Lung (tissue), 12 donors: ENCODE measurements around the gene DLX5. TPM values are rescaled to one million over a fixed set of nuclear protein-coding genes. Genes with fewer than 3 reads are reported as not detected.

Source experiments
- ATAC-seq: fragments of 200-7000 bp; cut with Tn5 transposase; one replicate; pipeline ENCODE4 v1.9.1; 2020; ENCODE audit warnings: moderate number of reproducible peaks; ENCODE audit not compliant: insufficient read depth, low FRiP score
- DNase-seq, 3 donors: peaks; one replicate each; pipeline ENCODE4 v3.0.0-alpha.2; 2013 to 2017
- H3K27ac ChIP-seq, 2 donors: one replicate each; pipeline ENCODE4 v1.5.1; 2013; ENCODE audit warnings: mild to moderate bottlenecking in 2 of 2, moderate library complexity in 2 of 2, control low read depth in 1 of 2, inconsistent platforms in 1 of 2, low read depth in 1 of 2, low read length in 1 of 2
- H3K27me3 ChIP-seq, 3 donors: one replicate each; pipeline ENCODE4 v1.5.1; 2013; ENCODE audit warnings: low read length in 2 of 3; ENCODE audit not compliant: control insufficient read depth in 3 of 3, insufficient read depth in 3 of 3
- H3K36me3 ChIP-seq, 4 donors: one replicate each; pipeline ENCODE4 v1.5.1; 2013; ENCODE audit warnings: low read length in 4 of 4, mild to moderate bottlenecking in 1 of 4, moderate library complexity in 1 of 4; ENCODE audit not compliant: control insufficient read depth in 4 of 4, insufficient read depth in 4 of 4
- H3K4me1 ChIP-seq, 5 donors: one replicate each; pipeline ENCODE4 v1.5.1; 2013; ENCODE audit warnings: low read length in 5 of 5, mild to moderate bottlenecking in 2 of 5, moderate library complexity in 1 of 5; ENCODE audit not compliant: control insufficient read depth in 5 of 5, insufficient read depth in 5 of 5
- H3K4me3 ChIP-seq: one replicate; pipeline ENCODE4 v1.5.1; 2013; ENCODE audit warnings: mild to moderate bottlenecking, control low read depth, moderate library complexity
- H3K9ac ChIP-seq, 2 donors: one replicate each; pipeline ENCODE4 v1.5.1; 2013; ENCODE audit warnings: low read length in 2 of 2, control low read depth in 1 of 2; ENCODE audit not compliant: insufficient read depth in 1 of 2
- H3K9me3 ChIP-seq, 4 donors: one replicate each; pipeline ENCODE4 v1.5.1; 2013; ENCODE audit warnings: low read length in 3 of 4, mild to moderate bottlenecking in 1 of 4, moderate library complexity in 1 of 4; ENCODE audit not compliant: control insufficient read depth in 4 of 4, insufficient read depth in 3 of 4
- CTCF ChIP-seq: IDR thresholded peaks from 2 replicates; pipeline ENCODE4 v1.5.1; 2012; ENCODE audit warnings: mild to moderate bottlenecking; ENCODE audit errors: control extremely low read depth, extremely low read depth
- WGBS, 2 donors: extraction: QIAGEN DNeasy Blood & Tissue Kit; methylation state at CpG; one replicate each; pipeline ENCODE4 v1.1.7; 2013; 5-methylcytosine and 5-hydroxymethylcytosine counted together
- polyA plus RNA-seq, 2 donors: library from polyadenylated mRNA; stranded (reverse); fragments of 200-250 nt; gene quantifications; one replicate each; pipeline ENCODE4 v1.2.1, GENCODE V29; 2013
- total RNA-seq, 2 donors: library from RNA; depleted of rRNA in 1 of 2; stranded (reverse); fragments of >200 nt in 1 of 2; gene quantifications; one replicate each; pipeline ENCODE4 v1.2.1, GENCODE V29; 2014 to 2021
- donor health status: control.
- donor health status: control.
- donor health status: Bipolar disorder and iron deficiency.
- donor health status: healthy.
- donor health status: DM: yes; HTN: yes; CAD: no.

Gene DLX5
- total and polyA plus RNA-seq, 4 donors, result 0.18 to 1.1 (median 0.22) TPM; not detected in 1

GRCh38 chr7:96977445-96977844 lies 47.2 kb downstream of the DLX5 start:
- Histone ChIP-seq H3K27ac (no peak overlapping the region), H3K4me1 (no peaks in the 10 kb centered on the region), H3K9ac (no peak overlapping the region), H3K27me3 (peaks cover 0 to 19% (median 3%) of the 10 kb centered on the region in 3 donors), H3K36me3 (no peaks in the 10 kb centered on the region), H3K9me3 (peaks cover 0 to 3% (median 0%) of the 10 kb centered on the region in 4 donors), H3K4me3 (no peak overlapping the region)
- no peak for TF ChIP-seq CTCF
- ATAC-seq (no peak), DNase-seq (no peak)

GRCh38 chr7:96976106-96976505 lies 48.5 kb downstream of the DLX5 start:
- H3K9me3 ChIP-seq, result no peaks in the 10 kb centered on the region
- TF ChIP-seq CTCF, result no peak
- H3K9ac ChIP-seq, result no peak overlapping the region
- no peak for DNase-seq
- H3K27me3 ChIP-seq, result peaks cover 0 to 20% (median 3%) of the 10 kb centered on the region in 3 donors
- H3K27ac ChIP-seq, result no peak overlapping the region
- no peak for ATAC-seq
- H3K4me3 ChIP-seq, result no peak overlapping the region
- WGBS, 2 donors, result 74 to 85% methylated on average over 2 of the region's 2 CpGs
- H3K36me3 ChIP-seq, result no peaks in the 10 kb centered on the region
- H3K4me1 ChIP-seq, result no peaks in the 10 kb centered on the region

GRCh38 chr7:96973986-96974385 lies 50.6 kb downstream of the DLX5 start:
- no peaks in the 10 kb centered on the region for H3K4me1 ChIP-seq
- no peak overlapping the region for H3K27ac ChIP-seq
- WGBS, 2 donors, result 63 to 86% methylated on average over 2 of the region's 2 CpGs
- peaks cover 2 to 20% (median 3%) of the 10 kb centered on the region in 3 donors for H3K27me3 ChIP-seq
- no peak for DNase-seq
- no peak for ATAC-seq
- no peak overlapping the region for H3K9ac ChIP-seq
- H3K4me3 ChIP-seq, result no peak overlapping the region
- peaks cover 0 to 3% (median 0%) of the 10 kb centered on the region in 4 donors for H3K9me3 ChIP-seq
- no peak for TF ChIP-seq CTCF
- no peaks in the 10 kb centered on the region for H3K36me3 ChIP-seq

GRCh38 chr7:96970739-96971138 lies 53.9 kb downstream of the DLX5 start:
- H3K27me3 ChIP-seq, result peaks cover 3 to 11% (median 4%) of the 10 kb centered on the region in 3 donors
- no peak overlapping the region for H3K27ac ChIP-seq
- DNase-seq (no peak), ATAC-seq (no peak)
- no peaks in the 10 kb centered on the region for H3K36me3 ChIP-seq
- no peaks in the 10 kb centered on the region for H3K4me1 ChIP-seq
- H3K9me3 ChIP-seq, result peaks cover 0 to 3% (median 0%) of the 10 kb centered on the region in 4 donors
- no peak overlapping the region for H3K9ac ChIP-seq
- H3K4me3 ChIP-seq, result no peak overlapping the region
- TF ChIP-seq CTCF, result no peak
